Inflammatory macrophage treated with lipopolysaccharide for 4 hours (primary cell): ENCODE results near the gene MLEC.
"Not testable (repeated sequence)": the region's sequence is repeated elsewhere in the genome, so short reads cannot be mapped to it uniquely, and the experiment has no call there.

Experiments
- DNase-seq: peaks from one replicate; pipeline ENCODE4 v3.0.0-alpha.2; 2020

Gene MLEC

DNA sequence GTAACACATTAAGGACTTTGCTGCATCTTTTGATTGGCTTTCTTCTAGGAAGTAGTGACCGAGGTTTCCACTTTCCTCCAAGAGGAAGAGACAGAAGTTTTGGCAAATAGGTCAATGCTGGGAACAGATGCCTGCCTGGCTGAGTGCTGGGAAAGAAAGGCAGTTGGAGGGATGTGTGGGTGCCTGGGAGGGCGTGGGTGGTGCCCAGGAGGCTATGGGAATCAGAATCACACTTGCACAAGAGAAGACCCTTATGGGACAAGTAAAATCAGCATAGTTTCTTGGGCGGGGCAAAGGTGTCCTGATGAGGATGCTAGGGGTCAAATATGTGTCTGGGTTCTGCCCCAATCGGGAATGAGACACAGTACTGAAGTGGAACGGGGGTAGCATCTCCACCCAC is 37.8 kb downstream of the MLEC start:
- DNase-seq = no peak

DNA sequence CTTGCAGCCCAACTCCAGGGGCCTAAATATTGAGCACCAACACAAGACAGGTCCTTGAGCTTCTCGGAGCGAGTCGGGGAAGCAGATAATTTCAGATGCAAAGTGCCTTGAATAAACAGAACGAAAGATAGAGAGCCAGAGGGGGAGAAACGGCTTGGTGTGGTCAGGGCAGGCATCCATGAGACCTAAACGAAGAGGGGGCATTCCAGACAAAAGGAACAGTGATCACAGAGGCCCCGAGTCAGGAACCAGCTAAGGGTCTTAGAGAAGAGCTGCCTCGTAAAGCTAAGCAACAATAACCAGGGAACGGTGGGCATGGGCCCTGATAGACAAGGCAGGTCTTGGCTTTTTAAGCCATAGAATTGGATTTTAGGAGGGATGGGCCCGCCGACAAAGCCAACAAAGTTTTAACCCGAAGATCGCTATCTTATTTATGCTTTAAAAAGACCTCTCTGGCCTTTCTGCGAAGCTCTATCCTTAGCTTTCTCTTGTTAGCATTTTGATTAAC is 38.3 kb downstream of the MLEC start:
- DNase-seq = no peak

DNA sequence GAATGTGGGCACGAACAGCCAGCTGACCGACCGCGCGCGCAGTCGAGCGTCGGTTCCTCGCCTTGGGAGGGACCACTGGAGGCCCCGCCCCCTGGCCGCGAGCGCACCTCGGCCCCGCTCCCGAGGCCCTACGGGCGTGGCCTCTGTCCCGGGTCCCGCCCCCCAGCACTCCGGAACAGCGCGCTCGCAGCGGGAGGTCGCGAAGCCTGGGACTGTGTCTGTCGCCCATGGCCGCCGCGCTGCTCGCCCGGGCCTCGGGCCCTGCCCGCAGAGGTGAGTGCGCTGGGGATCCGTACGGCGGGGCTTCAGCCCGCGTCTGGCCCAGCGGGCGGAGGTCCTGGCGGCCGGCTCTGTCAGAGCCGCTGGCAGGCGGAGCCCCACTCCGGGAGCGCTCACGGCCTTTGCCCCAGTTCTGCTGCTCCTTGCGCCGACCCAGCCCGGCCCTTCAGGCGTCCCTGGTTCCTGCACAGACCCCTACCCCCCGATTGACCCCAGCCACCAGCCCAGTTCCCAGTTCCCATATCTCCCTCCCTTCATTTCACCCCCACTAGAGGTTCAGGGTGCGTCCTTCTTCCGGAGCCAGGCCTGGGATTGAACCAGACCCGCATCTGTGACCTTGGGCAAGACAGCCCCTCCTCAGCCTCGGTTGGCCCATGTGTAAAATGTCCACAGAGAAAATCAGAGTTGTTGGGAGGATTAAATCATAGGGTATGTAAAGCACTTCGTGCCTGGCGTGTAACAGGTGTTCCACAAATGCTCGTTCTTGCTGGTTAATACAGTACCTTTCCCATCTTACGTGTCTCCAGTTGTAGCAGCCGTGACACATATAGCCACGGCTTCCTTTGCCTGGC is 38.9 kb downstream of the MLEC start, which contains the start of gene ACADS:
Gene ACADS, plus strand, starts transcription at position 168 of the 851 bp plus-strand sequence. Its CDS starts 60 bp downstream, at position 228.
- peak; percentile 90 for DNase-seq

DNA sequence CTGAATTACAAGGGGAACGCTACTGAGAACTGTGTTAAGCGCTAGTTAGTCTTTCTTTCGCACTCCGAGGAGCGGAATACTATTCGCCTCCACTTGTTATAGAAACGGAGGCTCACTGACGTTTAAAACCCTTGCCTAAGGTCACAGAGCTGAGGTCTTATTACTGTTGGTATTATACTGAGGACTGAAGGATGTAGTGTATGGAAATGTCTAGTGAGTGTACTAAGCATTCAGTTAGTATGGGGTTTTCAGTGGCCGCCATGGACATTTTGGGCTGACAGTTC is 39.5 kb downstream of the MLEC start:
- DNase-seq = no peak

DNA sequence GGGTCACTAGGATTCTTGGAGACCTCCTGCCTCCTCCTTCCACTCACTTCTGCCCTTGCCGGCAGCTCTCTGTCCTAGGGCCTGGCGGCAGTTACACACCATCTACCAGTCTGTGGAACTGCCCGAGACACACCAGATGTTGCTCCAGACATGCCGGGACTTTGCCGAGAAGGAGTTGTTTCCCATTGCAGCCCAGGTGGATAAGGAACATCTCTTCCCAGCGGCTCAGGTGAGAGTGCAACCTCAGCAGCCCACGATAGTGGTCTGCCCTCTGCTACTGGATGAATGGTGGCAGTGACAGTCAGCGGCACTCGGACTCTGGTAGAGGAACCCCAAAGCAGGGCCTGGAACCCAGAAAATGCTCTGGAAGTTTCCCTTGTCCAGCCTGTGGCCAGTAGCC is 40.0 kb downstream of the MLEC start:
- no peak for DNase-seq

DNA sequence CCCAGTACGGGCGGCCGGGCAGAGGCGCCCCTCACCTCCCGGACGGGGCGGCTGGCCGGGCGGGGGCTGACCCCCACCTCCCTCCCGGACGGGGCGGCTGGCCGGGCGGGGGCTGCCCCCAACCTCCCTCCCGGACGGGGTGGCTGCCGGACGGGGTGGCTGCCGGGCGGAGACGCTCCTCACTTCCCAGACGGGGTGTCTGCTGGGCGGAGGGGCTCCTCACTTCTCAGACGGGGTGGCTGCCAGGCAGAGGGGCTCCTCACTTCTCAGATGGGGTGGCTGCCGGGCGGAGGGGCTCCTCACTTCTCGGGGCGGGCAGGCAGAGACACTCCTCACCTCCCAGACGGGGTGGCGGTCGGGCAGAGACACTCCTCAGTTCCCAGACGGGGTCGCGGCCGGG is 45.2 kb downstream of the MLEC start:
- not testable (repeated sequence) for DNase-seq

- no peak for DNase-seq
Measured at GRCh38 chr12:120733574-120733973, 46.6 kb downstream of the MLEC start.

DNA sequence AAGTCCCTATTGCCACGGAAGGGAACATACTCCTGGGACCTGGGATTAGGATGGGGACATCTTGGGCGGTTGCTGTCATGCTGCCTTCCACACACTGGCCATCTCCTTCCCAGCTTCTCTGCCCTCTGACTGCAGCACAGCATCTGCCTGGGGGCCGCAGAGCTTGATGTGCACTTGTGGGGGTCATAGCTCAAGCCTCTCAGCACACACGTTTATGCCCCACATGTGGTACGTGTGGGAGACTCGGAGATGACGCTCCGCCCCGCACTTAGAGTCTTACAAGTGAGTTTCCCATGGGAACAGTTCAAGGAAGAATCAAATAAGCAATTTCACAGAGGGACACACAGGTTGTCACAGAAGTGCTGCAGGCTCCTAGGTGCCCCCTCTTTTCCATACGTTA is 47.3 kb downstream of the MLEC start:
- DNase-seq = no peak

- no peak for DNase-seq
Measured at GRCh38 chr12:120735181-120735580, 48.2 kb downstream of the MLEC start.

- DNase-seq = no peak
Measured at GRCh38 chr12:120736404-120737331, 49.7 kb downstream of the MLEC start.

GRCh38 chr12:120737557-120738251 is 50.8 kb downstream of the MLEC start:
- no peak for DNase-seq

DNA sequence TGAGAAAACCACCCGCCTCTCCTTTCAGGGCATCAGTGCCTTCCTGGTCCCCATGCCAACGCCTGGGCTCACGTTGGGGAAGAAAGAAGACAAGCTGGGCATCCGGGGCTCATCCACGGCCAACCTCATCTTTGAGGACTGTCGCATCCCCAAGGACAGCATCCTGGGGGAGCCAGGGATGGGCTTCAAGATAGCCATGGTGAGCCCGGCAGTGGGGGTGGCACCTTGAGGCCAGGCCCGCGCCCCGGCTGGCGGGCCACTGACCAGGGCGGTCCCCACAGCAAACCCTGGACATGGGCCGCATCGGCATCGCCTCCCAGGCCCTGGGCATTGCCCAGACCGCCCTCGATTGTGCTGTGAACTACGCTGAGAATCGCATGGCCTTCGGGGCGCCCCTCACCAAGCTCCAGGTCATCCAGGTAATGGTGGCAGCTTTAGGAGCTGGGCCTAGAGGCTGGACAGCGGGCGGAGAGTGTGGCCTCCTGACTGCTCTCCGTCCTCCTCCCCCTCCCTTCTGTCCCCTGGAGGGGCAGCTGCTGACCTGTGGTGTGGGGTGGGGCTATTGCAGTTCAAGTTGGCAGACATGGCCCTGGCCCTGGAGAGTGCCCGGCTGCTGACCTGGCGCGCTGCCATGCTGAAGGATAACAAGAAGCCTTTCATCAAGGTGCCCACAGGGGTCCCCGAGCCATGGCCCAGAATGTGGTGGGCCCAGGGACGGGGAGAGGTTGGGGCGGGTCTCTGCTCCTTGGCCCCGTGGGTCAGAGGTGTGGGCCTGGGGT is 51.5 kb downstream of the MLEC start:
- no peak for DNase-seq

GRCh38 chr12:120739031-120739762 is 52.2 kb downstream of the MLEC start:
- DNase-seq = no peak

DNA sequence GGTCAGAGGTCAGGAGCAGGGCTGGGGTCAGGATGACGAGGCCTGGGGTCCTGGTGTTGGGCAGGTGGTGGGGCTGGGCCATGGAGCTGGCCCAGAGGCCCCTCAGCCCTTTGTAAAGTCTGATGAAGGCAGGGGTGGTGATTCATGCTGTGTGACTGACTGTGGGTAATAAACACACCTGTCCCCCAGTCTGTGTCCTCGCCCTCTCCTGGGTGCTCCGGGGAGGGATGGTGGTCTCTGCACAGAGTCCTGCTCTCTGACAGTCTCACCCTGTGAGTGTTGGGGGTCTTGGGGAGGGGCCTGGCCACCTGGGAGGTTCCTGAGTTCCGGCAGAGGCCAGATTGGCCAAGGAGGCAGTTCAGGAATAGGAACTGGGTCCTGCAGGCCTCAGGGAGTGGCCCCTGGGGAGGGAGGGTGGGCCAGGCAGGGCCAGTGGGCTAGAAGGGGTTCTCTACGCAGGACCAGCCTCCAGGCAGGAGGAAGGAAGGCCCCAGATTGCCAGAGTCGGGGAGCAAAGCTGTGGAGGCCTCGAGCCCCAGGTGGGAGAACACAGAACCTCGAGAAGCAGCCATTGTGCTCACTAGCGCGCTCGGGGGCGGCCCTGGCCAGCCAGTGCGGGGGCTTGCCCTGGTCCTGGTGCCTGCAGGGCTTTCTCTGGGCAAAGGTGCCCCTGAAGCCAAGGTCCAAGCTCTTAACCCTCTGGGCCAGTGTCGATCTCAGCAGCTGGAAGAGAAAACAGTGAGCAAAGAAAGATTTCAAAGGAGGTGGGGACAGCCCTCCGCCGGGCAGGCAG is 53.1 kb downstream of the MLEC start:
- no peak for DNase-seq

DNA sequence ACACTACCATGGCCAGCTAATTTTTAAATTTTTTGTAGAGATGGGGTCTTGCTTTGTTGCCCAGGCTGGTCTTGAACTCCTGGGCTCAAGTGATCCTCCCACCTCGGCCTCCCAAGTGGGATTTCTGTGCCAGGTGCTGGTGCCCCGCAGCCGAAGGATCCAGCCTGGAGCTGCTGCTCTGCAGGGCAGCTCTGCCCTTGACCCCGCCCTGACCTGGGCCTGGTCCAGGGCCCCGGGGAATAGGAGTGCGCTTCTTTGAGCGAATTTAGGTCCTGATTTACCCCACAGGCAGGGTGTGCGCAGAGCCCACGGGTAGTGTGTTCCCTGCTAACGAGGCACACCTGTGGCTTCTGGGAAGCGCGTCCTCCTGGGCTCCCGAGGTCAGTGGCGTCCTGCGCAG is 53.9 kb downstream of the MLEC start:
- no peak for DNase-seq

GRCh38 chr12:120741476-120742421 is 54.8 kb downstream of the MLEC start:
- DNase-seq = no peak

DNA sequence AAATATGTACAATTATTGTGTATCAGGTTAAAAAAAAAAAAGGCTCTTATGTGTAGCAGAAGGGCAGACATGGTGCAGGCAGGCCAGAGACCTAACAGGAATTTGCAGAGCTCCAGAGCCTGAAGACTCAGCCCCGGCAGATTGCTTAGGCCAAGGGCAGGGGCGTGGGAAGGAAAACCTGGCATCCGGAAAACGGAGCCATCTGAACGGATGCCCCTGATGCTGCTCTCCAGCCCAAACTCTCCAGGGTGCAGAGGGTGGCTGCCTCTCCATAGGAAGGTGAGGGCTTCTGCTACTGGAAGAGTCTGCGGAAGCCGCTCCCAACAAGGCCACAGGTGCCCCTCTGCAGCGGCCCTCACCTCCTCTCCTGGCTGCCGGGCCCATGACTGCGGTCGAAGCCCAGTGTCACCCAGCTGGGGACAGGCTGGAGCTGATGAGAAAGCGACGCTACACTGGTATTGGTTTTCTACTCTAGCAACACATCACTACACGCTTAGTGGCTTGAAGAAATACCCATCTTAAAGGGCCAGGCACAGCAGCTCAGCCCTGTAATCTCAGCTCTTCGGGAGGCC is 58.1 kb downstream of the MLEC start:
- no peak for DNase-seq

DNA sequence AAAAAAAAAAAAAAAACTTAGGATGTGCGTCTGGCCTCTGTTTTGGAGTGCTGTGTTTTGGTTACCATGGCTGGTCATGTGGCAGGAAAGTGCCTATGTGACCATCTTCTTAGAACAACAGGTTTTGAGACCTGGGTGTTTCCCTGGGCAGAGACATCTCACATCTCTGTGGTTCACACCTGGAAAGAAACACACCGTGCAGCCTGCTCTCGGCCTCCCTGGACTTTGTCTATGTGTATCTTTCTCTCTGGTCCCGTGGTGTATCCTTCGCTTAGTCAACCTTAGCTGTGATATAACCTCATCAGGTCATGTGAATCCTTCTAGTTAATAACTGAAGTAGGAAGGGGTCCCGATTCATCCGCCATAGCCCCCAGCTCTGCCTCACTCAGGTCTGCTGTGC is 61.3 kb downstream of the MLEC start:
- no peak for DNase-seq

DNA sequence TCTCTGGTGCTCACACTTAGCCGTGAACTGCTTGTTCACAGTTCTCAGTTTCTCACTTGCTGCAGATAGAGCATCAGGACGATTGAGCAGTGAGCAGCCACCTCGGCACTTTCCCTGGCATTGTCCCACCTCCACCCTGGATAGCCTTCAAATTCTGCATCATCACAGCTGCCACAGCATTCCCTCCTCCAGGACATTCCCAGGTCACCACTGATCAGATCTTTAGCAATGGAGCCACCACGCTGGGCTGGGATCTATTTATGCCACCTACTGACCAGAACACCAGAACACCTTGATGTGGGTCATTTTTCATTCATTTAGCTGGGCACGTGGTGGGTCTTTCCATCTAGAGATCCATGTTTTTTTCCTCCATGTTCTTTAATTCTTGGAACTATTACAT is 62.3 kb downstream of the MLEC start:
- no peak for DNase-seq
